GM12878 (cell line): Measurements from ENCODE around the gene GTPBP3. TPM values are rescaled to one million over a fixed set of nuclear protein-coding genes. Genes with fewer than 3 reads are reported as not detected.

Experiments
- BCL3 ChIP-seq: IDR thresholded peaks from 2 replicates; pipeline ENCODE4 v1.6.1; 2011; ENCODE audit warnings: borderline replicate concordance, low read depth, mild to moderate bottlenecking, moderate library complexity, low read length; ENCODE audit not compliant: insufficient read depth, poor library complexity, severe bottlenecking
- E2F8 ChIP-seq: fragments of 450-650 bp; IDR thresholded peaks from 2 replicates; pipeline ENCODE4 v1.6.1; 2018; ENCODE audit warnings: mild to moderate bottlenecking, low read depth, moderate library complexity; ENCODE audit not compliant: partially characterized antibody
- RUNX3 ChIP-seq: IDR thresholded peaks from 2 replicates; pipeline ENCODE4 v1.6.1; 2012; ENCODE audit warnings: low read length, inconsistent platforms
- SIN3A ChIP-seq: IDR thresholded peaks from 2 replicates; pipeline ENCODE4 v1.6.1; 2012; ENCODE audit warnings: low read depth, low read length, improper control_type of control experiment
- TCF12 ChIP-seq: IDR thresholded peaks from 2 replicates; pipeline ENCODE4 v1.6.1; 2011; ENCODE audit warnings: low read depth, mild to moderate bottlenecking, low read length
- ZNF217 ChIP-seq: fragments of 450-650 bp; IDR thresholded peaks from 2 replicates; pipeline ENCODE4 v1.6.1; 2017; ENCODE audit warnings: antibody characterized with exemption, mild to moderate bottlenecking
- polyA plus RNA-seq, 11 experiments: library from polyadenylated mRNA; depleted of rRNA in 4 of 11; unstranded in 6 of 11; stranded (reverse) in 5 of 11; fragments of >200 nt; fragmentation: Nextera tagmentation in 4 of 11; fragmentation: Illumina TruSeq in 1 of 11; extraction: Ambion mirVana in 4 of 11; extraction: Trizol in 1 of 11; gene quantifications; 1 replicate in 1 of 11; 2 replicates in 10 of 11; pipeline versions ENCODE4 v1.2.1 to v1.2.3, GENCODE V29; 2011 to 2016; ENCODE audit warnings: inconsistent platforms in 2 of 11, missing spikeins in 2 of 11, low read depth in 1 of 11
- total RNA-seq, 4 experiments: library from RNA; depleted of rRNA in 3 of 4; stranded (reverse); fragments of >200 nt in 3 of 4; fragmentation: Illumina TruSeq in 1 of 4; extraction: Trizol in 1 of 4; gene quantifications; 2 replicates each; pipeline versions ENCODE4 v1.2.1 to v1.2.3, GENCODE V29; 2013 to 2021

The GTPBP3 gene
- total and polyA plus RNA-seq, 10 of the 15 experiments (the other 5 are each of a cell fraction or from before 2014, with no cell fraction given), result 2.9 to 46.8 (median 15.4) TPM

GRCh38 chr19:17333611-17334413 lies 3.5 kb upstream of the GTPBP3 start (continued):
- TF ChIP-seq E2F8 (no peak), TCF12 (0 out of 2 replicates have a peak, but pooled peaks have one; percentile 9), ZNF217 (no peak), SIN3A (no peak), BCL3 (no peak), RUNX3 (peak; percentile 97)
- TF ChIP-seq, all 136 proteins: peak for 12
